ENCODE results near the gene HOXA7.

GRCh38 chr7:27191161-27191731, 34.8 kb upstream of the HOXA7 start:
- TF ChIP-seq, protein P1, sequence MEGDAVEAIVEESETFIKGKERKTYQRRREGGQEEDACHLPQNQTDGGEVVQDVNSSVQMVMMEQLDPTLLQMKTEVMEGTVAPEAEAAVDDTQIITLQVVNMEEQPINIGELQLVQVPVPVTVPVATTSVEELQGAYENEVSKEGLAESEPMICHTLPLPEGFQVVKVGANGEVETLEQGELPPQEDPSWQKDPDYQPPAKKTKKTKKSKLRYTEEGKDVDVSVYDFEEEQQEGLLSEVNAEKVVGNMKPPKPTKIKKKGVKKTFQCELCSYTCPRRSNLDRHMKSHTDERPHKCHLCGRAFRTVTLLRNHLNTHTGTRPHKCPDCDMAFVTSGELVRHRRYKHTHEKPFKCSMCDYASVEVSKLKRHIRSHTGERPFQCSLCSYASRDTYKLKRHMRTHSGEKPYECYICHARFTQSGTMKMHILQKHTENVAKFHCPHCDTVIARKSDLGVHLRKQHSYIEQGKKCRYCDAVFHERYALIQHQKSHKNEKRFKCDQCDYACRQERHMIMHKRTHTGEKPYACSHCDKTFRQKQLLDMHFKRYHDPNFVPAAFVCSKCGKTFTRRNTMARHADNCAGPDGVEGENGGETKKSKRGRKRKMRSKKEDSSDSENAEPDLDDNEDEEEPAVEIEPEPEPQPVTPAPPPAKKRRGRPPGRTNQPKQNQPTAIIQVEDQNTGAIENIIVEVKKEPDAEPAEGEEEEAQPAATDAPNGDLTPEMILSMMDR (IDR thresholded peaks at IDR 0.05; ENCODE audit: borderline replicate concordance, extremely low read depth, low read length, poor library complexity, severe bottlenecking) = no peak
- no peak for TF ChIP-seq EZH2 (IDR thresholded peaks at IDR 0.05; ENCODE audit: borderline replicate concordance, low read depth, low read length, severe bottlenecking)
